HG03064 (cell line): ENCODE measurements around the gene ESYT3.
A peak's percentile ranks its signal among the peaks of the same experiment; 100 is the strongest.
"Not testable (repeated sequence)": the region's sequence is repeated elsewhere in the genome, so short reads cannot be mapped to it uniquely, and the experiment has no call there.

Experiments used
- ATAC-seq: cut with Tn5 transposase; IDR thresholded peaks from one replicate; pipeline ENCODE4 v1.9.1; 2021; ENCODE audit warnings: low read depth; ENCODE audit not compliant: unreplicated experiment

Gene ESYT3

DNA sequence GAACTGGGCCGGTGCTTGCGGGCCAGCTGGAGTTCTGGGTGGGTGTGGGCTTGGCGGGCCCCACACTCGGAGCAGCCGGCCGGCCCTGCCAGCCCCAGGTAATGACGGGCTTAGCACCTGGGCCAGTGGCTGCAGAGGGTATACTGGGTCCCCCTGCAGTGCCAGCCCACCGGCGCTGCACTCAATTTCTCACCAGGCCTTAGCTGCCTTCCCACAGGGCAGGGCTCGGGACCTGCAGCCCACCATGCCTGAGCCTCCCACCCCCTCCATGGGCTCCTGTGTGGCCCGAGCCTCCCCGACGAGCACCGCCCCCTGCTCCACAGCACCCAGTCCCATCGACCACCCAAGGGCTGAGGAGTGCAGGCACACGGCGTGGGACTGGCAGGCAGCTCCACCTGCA, 50.3 kb downstream of the ESYT3 start:
- not testable (repeated sequence) for ATAC-seq

DNA sequence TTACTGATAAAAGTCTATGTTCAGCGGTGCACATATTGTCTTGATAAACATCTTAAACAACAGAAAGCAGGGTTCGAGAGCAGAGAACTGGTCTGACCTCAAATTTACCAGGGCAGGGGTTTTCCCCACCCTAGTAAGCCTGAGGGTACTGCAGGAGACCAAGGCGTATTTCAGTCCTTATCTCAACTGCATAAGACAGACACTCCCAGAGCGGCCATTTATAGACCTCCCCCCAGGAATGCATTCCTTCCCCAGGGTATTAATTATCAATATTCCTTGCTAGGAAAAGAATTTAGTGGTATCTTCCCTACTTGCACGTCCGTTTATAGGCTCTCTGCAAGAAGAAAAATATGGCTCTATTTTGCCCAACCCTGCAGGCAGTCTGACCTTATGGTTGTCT, 52.2 kb downstream of the ESYT3 start:
- not testable (repeated sequence) for ATAC-seq

DNA sequence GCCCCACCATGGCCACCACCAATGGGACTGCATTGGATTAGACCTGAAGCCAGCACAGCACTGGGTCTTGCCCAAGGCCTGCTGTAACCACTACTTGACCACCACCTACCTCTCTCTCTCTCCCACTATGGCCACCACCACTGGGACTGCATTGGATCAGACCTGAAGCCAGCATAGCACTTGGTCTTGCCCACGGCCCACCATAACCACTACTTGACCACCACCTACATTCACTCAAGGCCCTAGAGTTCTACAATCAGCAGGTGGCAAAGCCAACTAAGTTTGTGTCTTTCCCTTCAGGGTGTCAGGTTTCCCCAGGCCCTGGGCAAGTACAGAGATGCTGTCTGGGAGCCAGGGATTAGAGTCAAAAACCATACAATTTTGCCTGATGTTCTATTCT, 57.6 kb downstream of the ESYT3 start:
- ATAC-seq = no peak

DNA sequence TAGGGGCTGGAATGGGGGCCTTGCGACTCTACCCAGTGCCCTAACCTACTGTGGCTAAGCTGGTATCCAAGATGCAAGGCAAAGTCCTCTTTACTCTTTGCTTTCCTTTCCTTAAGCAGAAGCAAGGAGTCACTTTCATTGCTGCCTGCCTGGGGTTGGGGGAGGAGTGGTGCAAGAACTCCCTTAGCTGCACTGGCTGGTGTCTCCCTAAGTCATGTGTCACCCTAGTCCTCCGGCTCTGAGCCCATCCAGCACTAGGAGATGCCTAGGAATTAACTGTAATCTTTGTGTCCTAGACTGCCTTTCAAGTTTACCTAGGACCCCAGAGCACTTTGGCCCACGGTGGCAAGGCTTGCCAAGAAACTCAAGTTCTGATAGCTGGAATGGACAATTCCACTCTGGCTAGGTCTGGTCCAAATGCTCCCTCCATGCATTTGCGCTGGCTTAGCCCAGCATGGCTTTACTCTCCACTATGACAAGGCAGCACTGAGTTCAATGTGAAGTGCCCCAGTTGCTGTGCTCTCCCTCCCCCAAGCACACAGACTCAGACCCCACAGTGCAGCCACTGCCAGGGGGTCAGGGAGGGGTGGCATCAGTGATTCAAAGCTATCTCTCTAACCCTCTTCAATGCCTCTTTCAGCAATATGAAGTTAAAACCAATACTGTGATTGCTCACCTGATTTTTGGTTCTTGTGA, 58.7 kb downstream of the ESYT3 start:
- ATAC-seq = no peak

DNA sequence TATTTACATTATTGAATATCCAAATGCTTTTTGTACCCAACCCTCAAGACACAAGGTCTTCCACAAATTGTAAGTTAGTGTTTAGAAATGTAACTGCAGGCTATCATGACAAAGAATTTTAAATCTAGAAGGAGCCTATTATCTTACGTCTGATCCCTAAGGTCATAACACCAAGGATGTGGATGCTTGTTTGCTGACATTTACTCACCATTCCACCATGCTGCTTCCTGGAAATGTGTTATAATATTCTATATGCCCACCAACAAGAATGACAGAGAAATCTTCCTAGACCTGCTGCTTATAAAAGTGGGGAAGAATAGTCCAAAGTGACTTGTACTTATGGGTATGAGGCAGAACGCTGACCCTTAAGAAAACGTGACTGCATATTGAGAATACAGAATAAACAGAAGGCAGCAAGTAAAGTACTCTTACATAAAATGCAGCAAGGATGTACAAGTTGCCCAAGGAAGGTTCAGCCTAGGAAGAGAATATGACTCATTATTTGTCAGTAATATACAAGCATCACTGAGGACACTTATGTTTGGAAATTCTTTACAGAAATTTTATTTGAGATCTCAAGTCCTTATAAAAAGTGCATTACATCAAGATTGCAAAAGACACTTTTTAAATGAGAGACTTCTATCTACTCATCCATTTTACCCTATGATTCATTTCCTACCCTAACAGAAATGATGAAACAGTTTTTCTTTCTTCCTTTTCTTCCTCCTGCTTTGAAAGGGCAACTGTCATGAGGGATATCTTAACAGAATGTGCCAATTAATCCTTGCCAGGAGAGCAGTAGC, 59.6 kb downstream of the ESYT3 start:
- ATAC-seq = no peak

DNA sequence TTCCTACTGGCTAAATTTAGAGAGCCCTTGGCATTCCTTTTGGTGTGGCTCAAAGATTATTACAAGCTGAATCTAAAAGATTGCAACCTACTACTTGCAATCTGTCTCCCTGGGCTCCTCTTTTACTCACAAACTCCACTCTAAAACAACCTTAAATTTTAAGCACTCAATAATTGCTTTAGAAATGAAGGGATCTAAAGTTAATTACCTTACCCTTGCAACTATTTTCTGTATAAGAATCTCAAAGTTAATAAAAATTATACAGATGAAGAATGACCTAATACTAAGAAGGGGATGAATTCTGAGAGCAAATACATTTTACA, 60.2 kb downstream of the ESYT3 start:
- no peak for ATAC-seq

DNA sequence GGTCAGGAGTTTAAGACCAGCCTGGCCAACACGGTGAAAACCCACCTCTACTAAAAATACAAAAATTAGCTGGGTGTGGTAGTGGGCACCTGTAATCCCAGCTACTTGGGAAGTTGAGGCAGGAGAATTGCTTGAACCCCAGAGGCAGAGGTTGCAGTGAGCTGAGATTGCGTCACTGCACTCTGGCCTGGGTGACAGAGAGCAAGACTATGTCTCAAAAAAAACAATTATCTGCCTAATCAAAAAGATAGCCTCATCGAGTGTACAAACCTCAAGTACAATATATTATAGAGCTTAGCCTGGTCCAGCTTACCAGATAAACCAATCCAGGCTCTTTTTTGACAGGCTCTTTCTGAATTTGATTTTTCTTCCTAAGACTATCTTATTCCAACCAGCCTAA, 61.2 kb downstream of the ESYT3 start:
- ATAC-seq = not testable (repeated sequence)

DNA sequence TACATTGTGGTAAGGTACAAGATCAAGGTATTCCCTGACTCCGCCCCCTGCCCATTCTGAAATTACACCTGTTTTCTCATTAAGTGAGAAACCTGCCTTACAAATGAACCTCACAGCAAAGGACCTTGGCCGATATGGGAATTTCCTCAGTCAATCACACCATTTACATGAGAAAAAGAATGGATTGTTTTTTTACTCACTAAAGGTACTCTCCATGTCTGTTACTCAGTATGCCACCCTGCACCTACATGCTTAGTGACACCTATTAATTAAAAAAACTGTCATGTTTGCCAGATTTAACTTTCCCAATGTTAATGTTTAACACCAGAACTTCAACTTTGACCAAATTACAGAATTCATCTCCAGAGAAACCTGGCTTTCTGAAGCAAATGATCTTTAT, 62.0 kb downstream of the ESYT3 start:
- no peak for ATAC-seq

DNA sequence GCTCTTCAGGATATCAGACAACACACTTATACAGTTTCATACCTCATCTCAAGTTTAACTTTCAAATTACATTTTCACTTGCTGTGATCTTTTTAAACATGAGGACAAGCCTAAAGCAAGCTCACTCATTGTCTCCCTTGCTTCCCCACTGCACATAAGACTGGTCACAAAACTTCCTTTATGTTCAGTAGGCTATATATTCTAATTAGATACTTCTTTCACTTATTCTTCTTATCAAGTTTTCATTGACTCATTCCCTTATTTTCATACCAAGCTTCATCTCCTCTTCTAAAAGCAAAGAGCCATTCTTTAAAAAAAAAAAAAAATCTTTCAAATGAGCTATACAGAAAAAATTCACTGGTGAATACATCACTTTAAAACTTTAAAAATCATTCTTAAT, 62.6 kb downstream of the ESYT3 start:
- ATAC-seq = no peak

DNA sequence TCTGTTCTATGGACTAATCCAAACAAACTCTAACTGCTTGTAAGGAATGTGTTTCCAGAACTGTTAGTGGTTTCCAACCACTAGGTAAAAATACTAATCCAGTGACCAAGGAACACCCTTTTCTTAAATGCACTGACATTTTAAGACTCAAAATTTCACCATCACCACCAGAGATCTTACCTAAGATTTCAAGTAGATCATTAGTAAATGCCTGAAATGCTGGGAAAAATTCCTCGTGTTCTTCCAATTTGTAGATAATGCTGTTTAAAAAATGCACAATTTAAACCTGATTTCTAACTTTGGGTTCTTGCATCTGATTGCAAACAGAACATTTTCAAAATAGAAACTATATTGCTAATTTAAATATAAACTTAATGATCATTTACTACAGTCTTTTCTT, 63.4 kb downstream of the ESYT3 start:
- ATAC-seq = no peak

DNA sequence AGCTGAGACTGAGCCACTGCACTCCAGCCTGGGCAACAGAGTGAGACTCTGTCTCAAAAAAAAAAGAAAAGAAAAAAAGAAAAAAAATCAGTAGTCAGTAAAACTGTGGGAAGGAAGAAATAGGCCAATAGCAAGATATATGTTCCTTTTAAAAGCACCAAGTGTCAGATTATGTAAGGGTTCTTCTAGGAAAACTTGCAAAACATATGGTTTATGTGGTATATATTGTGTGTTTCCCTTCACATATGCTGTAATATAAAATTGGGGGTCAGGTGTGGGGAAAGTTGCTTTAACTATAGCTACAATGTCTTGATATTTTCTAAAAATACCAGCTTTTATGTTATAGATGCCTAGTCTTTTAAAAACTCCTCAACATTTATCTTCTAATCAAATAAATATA, 64.6 kb downstream of the ESYT3 start:
- no peak for ATAC-seq

DNA sequence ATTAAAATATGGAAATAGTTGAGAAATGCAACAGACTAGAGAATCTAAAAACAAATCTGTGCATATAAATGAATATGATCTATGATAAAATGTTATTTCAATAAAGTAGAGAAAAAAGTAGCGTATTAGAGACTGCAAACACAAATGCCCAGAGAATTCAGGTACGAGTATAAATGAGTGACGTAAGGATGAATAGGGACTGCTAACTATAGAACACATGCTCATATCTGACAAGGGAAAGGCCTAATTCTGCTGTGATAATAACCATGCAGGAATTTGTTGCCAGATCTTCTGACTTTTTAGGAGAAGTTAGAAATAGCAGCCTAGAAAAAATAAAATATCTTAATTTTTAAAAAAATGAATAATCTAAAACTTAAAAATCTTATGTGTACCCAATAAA, 73.1 kb downstream of the ESYT3 start:
- no peak for ATAC-seq

DNA sequence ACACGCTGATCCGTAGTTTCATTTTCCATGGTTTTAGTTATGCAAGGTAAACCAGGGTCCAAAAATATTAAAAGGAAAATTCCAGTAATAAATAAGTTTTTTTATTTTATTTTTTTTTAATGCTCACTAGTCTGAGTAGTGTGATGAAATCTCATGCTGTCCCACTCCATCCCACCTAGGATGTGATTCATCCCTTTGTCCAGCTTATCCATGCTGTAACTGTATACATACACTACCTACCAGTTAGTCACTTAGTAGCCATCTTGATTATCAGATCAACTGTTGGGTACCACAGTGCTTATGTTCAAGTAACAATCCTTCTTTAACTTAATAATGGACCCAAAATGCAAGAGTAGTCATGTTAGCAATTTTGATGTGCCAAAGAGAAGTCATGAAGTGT, 75.2 kb downstream of the ESYT3 start:
- no peak for ATAC-seq

DNA sequence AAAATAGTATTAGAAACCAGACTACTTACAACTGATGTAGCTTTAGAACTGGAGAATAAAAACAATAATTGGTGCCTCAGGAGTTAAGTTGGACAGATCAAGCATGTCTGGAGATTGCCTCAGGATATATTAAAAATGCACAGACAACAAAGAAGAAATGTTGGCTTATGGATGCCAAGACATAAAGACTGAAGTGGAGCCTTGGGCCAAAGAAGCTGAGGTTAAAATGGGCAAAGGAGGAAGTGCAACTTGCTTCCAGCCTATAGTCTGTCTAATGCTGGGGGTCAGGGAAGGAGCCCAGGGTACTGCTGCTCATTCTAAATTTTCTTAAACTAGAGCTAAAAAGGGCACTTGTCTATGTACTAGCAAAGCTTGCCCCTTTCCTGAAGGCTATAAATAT, 77.5 kb downstream of the ESYT3 start:
- ATAC-seq = no peak

DNA sequence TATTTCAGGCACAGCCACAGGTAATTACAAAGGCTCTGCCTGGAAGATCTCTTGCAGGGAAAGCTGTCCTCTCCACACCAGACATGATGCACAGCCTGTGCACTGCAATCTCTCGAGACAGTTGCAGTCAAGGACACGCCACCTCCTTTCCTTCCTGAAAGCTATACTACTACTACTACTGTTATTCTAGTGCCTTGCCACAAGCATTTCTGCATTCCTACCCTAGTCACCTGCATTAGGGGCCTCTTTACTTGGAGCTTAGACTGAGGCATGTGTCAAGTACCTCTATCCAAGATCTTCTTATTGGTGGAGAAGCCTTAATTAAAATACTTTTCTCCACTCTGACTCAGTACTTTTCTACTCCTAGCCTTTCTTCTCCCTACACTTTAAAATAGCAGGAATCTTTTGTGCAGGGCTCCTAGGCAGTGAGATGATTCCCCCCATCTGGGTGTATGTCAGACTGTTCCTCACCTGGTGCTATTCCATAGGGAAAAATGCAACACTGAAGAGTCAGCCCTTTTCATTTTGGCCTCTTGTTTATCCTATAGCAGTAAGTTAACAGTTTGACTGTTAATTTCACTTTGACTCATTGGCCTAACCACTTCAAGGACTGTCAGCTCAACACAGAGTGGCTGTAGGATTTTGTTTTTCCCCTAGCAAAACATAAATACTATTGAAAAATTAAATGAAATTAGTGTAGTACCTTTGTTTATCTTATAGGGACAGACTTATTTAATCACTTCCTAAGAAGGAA, 78.9 kb downstream of the ESYT3 start:
- peak; percentile 73 for ATAC-seq

DNA sequence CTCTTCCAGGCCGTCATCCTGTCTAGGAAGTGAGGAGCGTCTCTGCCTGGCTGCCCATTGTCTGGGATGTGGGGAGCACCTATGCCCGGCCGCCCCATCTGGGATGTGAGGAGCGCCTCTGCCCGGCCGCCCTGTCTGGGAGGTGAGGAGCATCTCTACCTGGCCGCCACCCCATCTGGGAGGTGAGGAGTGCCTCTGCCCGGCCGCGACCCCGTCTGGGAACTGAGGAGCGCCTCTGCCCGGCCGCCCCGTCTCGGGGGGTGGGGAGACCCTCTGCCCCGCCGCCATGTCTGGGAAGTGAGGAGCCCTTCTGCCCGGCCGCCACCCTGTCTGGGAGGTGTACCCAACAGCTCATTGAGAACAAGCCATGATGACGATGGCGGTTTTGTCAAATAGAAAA, 87.0 kb downstream of the ESYT3 start:
- not testable (repeated sequence) for ATAC-seq
